Activated gamma-delta T cell treated with anti-CD3 and anti-CD28 coated beads, Interleukin-2, amount 50 U/mL, for 16 hours (primary cell): ENCODE measurements around the gene NEK11.
"Not testable (repeated sequence)": the region's sequence is repeated elsewhere in the genome, so short reads cannot be mapped to it uniquely, and the experiment has no call there.

ENCODE experiments used
- DNase-seq: peaks from one replicate; pipeline ENCODE4 v3.0.0-alpha.2; 2020; ENCODE audit warnings: low read depth

NEK11 gene

GRCh38 chr3:131361066-131361463, 334.4 kb downstream of the NEK11 start:
- not testable (repeated sequence) for DNase-seq

- no peak for DNase-seq
These were observed 335.1 kb downstream of the NEK11 start for GRCh38 chr3:131361464-131362421.

- no peak for DNase-seq
These were observed 336.6 kb downstream of the NEK11 start for GRCh38 chr3:131363275-131363674.

GRCh38 chr3:131370935-131371687, 344.4 kb downstream of the NEK11 start:
- no peak for DNase-seq

GRCh38 chr3:131371688-131372066, 345.0 kb downstream of the NEK11 start:
- DNase-seq = no peak

- DNase-seq = no peak
These were observed 348.1 kb downstream of the NEK11 start for GRCh38 chr3:131374741-131375140.

- DNase-seq = not testable (repeated sequence)
These were observed 354.3 kb downstream of the NEK11 start for GRCh38 chr3:131380821-131381444.

GRCh38 chr3:131381445-131382291, 355.0 kb downstream of the NEK11 start, which contains the start of gene NUDT16:
NUDT16 (plus strand) TSS chr3:131381774; CDS start chr3:131381805, 31 bp downstream.
- peak; percentile 95 for DNase-seq

GRCh38 chr3:131386429-131387165, 359.9 kb downstream of the NEK11 start:
- no peak for DNase-seq

GRCh38 chr3:131387796-131388489, 361.3 kb downstream of the NEK11 start:
- DNase-seq = no peak

GRCh38 chr3:131388490-131388799, 361.8 kb downstream of the NEK11 start:
- no peak for DNase-seq

GRCh38 chr3:131390331-131390730, 363.7 kb downstream of the NEK11 start:
- DNase-seq = no peak

- DNase-seq = no peak
These were observed 366.4 kb downstream of the NEK11 start for GRCh38 chr3:131393051-131393450.

GRCh38 chr3:131393868-131394267, 367.2 kb downstream of the NEK11 start:
- DNase-seq = no peak

GRCh38 chr3:131394400-131394799, 367.7 kb downstream of the NEK11 start:
- DNase-seq = no peak

GRCh38 chr3:131396170-131396569, 369.5 kb downstream of the NEK11 start:
- DNase-seq = no peak

GRCh38 chr3:131397889-131398288, 371.2 kb downstream of the NEK11 start:
- DNase-seq = no peak
